PC-3 (cell line): ENCODE data around the gene SNORC.

ENCODE experiments used
- EZH2 ChIP-seq: fragments of 300-600 bp; sonication (generic); IDR thresholded peaks from one replicate; pipeline ENCODE4 v1.6.1; 2017; ENCODE audit warnings: antibody characterized with exemption, mild to moderate bottlenecking, low read length; ENCODE audit not compliant: unreplicated experiment
- TF ChIP-seq, protein P1 (sequence below): fragments of 300-600 bp; sonication (generic); conservative IDR thresholded peaks from 2 replicates; pipeline ENCODE4 v1.5.1; 2017; ENCODE audit warnings: antibody characterized with exemption, low read depth, mild to moderate bottlenecking, low read length

DNA sequence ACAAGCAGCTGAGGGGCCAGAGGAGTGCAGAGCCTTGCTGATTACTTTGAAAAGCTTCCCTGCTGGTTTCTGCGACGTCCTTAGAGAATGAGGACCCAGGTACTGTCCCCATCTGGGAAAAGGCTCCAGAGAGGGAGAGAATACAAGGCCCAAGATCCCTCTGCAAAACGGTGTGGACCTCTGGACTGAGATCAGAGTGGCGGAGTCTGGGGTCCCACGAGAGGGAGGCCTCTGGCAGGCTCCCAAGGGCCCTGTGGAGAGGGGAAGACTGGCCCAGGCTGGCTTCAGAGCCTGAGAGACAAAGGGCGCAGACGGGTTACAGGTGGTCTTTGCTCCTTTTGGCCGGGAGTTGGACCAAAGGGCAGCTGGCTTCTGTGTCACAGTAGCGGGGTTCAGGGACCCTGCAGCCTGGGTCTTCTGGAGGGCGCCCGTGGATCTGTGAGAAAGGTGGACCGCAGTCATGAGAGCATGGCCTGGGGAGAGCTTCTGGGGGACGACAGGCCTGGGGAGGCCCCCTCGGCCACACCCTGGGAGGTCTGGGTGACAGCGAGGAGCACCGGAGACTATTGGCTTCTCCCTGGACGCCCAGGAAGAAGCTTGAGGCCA is 805 bp downstream of the SNORC start:
- no peak for TF ChIP-seq EZH2
- TF ChIP-seq, protein P1, sequence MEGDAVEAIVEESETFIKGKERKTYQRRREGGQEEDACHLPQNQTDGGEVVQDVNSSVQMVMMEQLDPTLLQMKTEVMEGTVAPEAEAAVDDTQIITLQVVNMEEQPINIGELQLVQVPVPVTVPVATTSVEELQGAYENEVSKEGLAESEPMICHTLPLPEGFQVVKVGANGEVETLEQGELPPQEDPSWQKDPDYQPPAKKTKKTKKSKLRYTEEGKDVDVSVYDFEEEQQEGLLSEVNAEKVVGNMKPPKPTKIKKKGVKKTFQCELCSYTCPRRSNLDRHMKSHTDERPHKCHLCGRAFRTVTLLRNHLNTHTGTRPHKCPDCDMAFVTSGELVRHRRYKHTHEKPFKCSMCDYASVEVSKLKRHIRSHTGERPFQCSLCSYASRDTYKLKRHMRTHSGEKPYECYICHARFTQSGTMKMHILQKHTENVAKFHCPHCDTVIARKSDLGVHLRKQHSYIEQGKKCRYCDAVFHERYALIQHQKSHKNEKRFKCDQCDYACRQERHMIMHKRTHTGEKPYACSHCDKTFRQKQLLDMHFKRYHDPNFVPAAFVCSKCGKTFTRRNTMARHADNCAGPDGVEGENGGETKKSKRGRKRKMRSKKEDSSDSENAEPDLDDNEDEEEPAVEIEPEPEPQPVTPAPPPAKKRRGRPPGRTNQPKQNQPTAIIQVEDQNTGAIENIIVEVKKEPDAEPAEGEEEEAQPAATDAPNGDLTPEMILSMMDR, result no peak
